SU-DHL-6 (cell line): ENCODE results near the gene SLC2A4RG.

Experiments used
- CTCF ChIP-seq: fragments of 200-600 bp; sonication (generic); IDR thresholded peaks from one replicate; pipeline ENCODE4 v1.5.1; 2017; ENCODE audit warnings: antibody characterized with exemption, mild to moderate bottlenecking, low read length, moderate library complexity; ENCODE audit not compliant: insufficient read depth, poor library complexity, severe bottlenecking
- EZH2phosphoT487 ChIP-seq: fragments of 200-600 bp; sonication (generic), shearing (Covaris generic); conservative IDR thresholded peaks from 2 replicates; pipeline ENCODE4 v1.6.1; 2018; ENCODE audit warnings: mild to moderate bottlenecking, antibody characterized with exemption, low read length, moderate library complexity, mixed read lengths

- peak; percentile 20 for TF ChIP-seq CTCF
- no peak for TF ChIP-seq EZH2phosphoT487
Observed at GRCh38 chr20:63782051-63782471, 42.5 kb downstream of the SLC2A4RG start.
